Superior temporal gyrus (tissue), 1 donor: ENCODE results near the gene SMIM29.
A peak's percentile ranks its signal among the peaks of the same experiment; 100 is the strongest.
"Not testable (repeated sequence)": the region's sequence is repeated elsewhere in the genome, so short reads cannot be mapped to it uniquely, and the experiment has no call there.

Source experiments
- DNase-seq: peaks from one replicate; pipeline ENCODE4 v3.0.0-alpha.2; 2016; ENCODE audit errors: extremely low spot score

SMIM29 gene

GRCh38 chr6:34248727-34249468, at the start of gene SMIM29:
Gene SMIM29, minus strand, starts transcription at chr6:34249006. Its CDS starts 1,215 bp downstream, at chr6:34247791.
- DNase-seq, result peak; percentile 95

- no peak for DNase-seq
These were observed 46.9 kb upstream of the SMIM29 start for GRCh38 chr6:34295721-34296120.

- no peak for DNase-seq
These were observed 44.1 kb upstream of the SMIM29 start for GRCh38 chr6:34292954-34293353.

GRCh38 chr6:34289137-34289536, 40.3 kb upstream of the SMIM29 start:
- no peak for DNase-seq

- DNase-seq, result no peak
These were observed 39.8 kb upstream of the SMIM29 start for GRCh38 chr6:34288581-34288980.

GRCh38 chr6:34285448-34286164, 36.8 kb upstream of the SMIM29 start:
- peak; percentile 84 for DNase-seq

- DNase-seq, result no peak
These were observed 36.0 kb upstream of the SMIM29 start for GRCh38 chr6:34284563-34285447.

- DNase-seq, result no peak
These were observed 33.0 kb upstream of the SMIM29 start for GRCh38 chr6:34281702-34282334.

GRCh38 chr6:34280216-34280615, 31.4 kb upstream of the SMIM29 start:
- no peak for DNase-seq

GRCh38 chr6:34278833-34279232, 30.0 kb upstream of the SMIM29 start:
- DNase-seq, result no peak

GRCh38 chr6:34277763-34278112, 28.9 kb upstream of the SMIM29 start:
- DNase-seq, result no peak

GRCh38 chr6:34276881-34277762, 28.3 kb upstream of the SMIM29 start:
- DNase-seq, result no peak

- DNase-seq, result no peak
These were observed 27.4 kb upstream of the SMIM29 start for GRCh38 chr6:34276191-34276590.

- no peak for DNase-seq
These were observed 26.5 kb upstream of the SMIM29 start for GRCh38 chr6:34275128-34275804.

GRCh38 chr6:34274129-34274528, 25.3 kb upstream of the SMIM29 start:
- DNase-seq, result no peak

- DNase-seq, result no peak
These were observed 24.5 kb upstream of the SMIM29 start for GRCh38 chr6:34273242-34273805.

- DNase-seq, result no peak
These were observed 23.5 kb upstream of the SMIM29 start for GRCh38 chr6:34272013-34272926.

GRCh38 chr6:34269658-34270341, 21.0 kb upstream of the SMIM29 start:
- not testable (repeated sequence) for DNase-seq
